ENCODE measurements around the gene TICRR.

- TF ChIP-seq CTCF (IDR thresholded peaks at IDR 0.05): no peak
- no peak for TF ChIP-seq POLR2A (IDR thresholded peaks at IDR 0.05)
Observed at GRCh38 chr15:89669941-89670340, 94.7 kb downstream of the TICRR start.
